Measurements from ENCODE around the gene LRP8.

Gene LRP8

DNA sequence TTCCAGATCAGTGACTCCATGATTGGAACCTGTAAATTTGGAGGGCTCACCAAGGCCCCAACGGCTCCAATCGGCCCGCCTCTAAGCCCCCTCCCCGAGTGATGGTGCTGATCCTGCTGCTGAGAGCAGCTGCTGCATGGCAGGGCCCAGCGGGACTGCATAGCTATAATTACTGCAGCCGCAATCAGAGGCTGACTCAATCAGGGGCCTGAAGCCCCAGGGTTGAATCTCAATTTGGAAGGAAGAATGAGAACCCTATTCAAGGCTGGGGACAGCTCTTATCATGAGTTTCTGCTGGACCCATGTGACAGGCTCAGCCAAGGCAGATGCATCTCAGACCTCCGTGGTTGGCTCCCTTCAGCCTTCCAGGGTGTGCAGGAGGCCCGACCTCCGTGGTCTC is 46.7 kb downstream of the LRP8 start:
- Histone ChIP-seq H3K27me3 (ENCODE audit: low read depth, low read length) (no peaks in the 10 kb centered on the region), H3K36me3 (replicated peaks; ENCODE audit: low read depth, low read length) (peaks cover 16% of the 10 kb centered on the region), H3K79me2 (ENCODE audit: low read length) (no peaks in the 10 kb centered on the region), H4K20me1 (ENCODE audit: insufficient read depth, low read length) (no peaks in the 10 kb centered on the region), H3K4me2 (ENCODE audit: low read length) (no peak overlapping the region), H3K4me3 (ENCODE audit: low read length) (no peak overlapping the region), H3K9me3 (ENCODE audit: insufficient read depth, low read length) (no peaks in the 10 kb centered on the region), H2AFZ (ENCODE audit: low read depth, low read length) (no peak overlapping the region), H3K27ac (ENCODE audit: low read length) (no peak overlapping the region), H3K4me1 (ENCODE audit: low read length) (no peaks in the 10 kb centered on the region), H3K9ac (ENCODE audit: low read length) (no peak overlapping the region)
- TF ChIP-seq CTCF (IDR thresholded peaks at IDR 0.05; ENCODE audit: low read depth, low read length) (no peak), EZH2phosphoT487 (IDR thresholded peaks at IDR 0.05; ENCODE audit: low read depth) (no peak)

DNA sequence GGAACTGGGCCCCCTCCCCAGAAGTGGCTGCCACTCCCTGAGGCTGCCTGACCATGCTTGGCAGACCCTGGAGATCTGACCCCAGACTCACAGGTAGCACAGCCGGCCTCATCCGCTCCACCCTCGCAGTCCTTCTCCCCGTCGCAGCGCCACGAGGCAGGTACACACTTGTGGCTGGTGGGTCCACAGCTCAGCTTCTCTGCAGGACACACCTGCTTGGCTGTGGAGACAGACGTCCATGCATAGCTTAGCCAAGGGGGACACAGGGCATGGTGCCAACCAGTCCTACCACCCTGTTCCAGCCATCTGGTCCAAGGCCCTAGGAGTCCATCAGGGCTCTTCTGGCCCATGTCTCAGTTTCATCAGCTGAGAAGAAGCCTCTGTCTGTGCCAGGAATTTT is 47.4 kb downstream of the LRP8 start:
- no peak for TF ChIP-seq CTCF (IDR thresholded peaks at IDR 0.05; ENCODE audit: low read depth, low read length)
- Histone ChIP-seq H2AFZ (ENCODE audit: low read depth, low read length) (no peak overlapping the region), H3K4me1 (ENCODE audit: low read length) (no peaks in the 10 kb centered on the region)

DNA sequence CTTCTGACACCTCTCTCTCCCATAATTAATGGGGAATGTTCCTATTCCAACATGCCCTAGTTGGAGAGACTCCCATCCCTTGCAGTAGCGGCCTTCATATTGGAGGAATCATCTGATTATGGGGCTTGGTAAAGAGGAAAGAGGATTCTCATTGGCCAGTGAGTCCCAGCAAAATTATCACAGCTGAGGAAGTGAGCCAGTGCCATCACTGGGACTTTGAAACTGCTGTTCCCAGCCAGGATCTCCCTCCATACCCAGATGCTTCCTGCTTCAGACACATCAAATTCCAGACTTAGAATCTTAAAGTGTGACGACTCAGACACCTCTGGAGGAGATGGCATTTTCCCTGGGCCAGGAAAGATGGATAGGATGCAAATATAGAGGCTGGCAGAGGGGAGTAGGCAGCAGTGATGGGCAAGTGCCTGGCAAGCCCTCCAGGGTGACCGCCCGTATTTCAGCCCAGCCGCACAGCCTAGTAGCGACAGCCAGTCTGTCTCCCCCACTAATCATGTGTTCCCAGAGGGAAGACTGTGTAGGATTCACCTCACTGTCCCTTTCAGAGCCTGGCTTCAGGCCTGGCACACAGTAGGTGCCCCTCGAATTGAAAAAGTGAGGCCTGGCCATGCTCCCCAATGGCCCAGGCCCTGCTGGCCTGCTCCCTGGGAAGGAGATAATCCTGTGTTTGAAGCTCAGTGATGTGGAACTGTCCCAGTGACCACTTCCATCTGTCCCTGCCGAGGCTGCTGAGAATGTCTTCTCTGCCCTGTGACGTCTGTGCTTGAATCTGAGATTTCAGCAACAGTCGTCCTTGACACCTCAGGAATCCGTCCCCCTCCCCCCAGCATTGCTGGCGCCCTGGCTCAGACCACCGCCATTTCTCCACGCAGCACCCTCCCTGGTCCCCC is 48.3 kb downstream of the LRP8 start:
- H3K4me2 ChIP-seq (ENCODE audit: low read length) = no peak overlapping the region
- TF ChIP-seq EZH2phosphoT487 (IDR thresholded peaks at IDR 0.05; ENCODE audit: low read depth) (no peak), CTCF (IDR thresholded peaks at IDR 0.05; ENCODE audit: low read depth, low read length) (no peak)
- no peaks in the 10 kb centered on the region for H3K9me3 ChIP-seq (ENCODE audit: insufficient read depth, low read length)
- H3K9ac ChIP-seq (ENCODE audit: low read length) = no peak overlapping the region
- no peaks in the 10 kb centered on the region for H3K4me1 ChIP-seq (ENCODE audit: low read length)
- H3K36me3 ChIP-seq (replicated peaks; ENCODE audit: low read depth, low read length) = peaks cover 9% of the 10 kb centered on the region
- H2AFZ ChIP-seq (ENCODE audit: low read depth, low read length) = no peak overlapping the region
- no peak overlapping the region for H3K4me3 ChIP-seq (ENCODE audit: low read length)
- no peaks in the 10 kb centered on the region for H4K20me1 ChIP-seq (ENCODE audit: insufficient read depth, low read length)
- H3K79me2 ChIP-seq (ENCODE audit: low read length) = no peaks in the 10 kb centered on the region
- H3K27ac ChIP-seq (ENCODE audit: low read length) = no peak overlapping the region
- no peaks in the 10 kb centered on the region for H3K27me3 ChIP-seq (ENCODE audit: low read depth, low read length)

More for the DNA sequence above, 47.4 kb downstream of the LRP8 start:
- H4K20me1 ChIP-seq (ENCODE audit: insufficient read depth, low read length) = no peaks in the 10 kb centered on the region
- H3K36me3 ChIP-seq (replicated peaks; ENCODE audit: low read depth, low read length) = peaks cover 16% of the 10 kb centered on the region
- H3K4me3 ChIP-seq (ENCODE audit: low read length) = no peak overlapping the region
- H3K27me3 ChIP-seq (ENCODE audit: low read depth, low read length) = no peaks in the 10 kb centered on the region
- H3K9me3 ChIP-seq (ENCODE audit: insufficient read depth, low read length) = no peaks in the 10 kb centered on the region
- no peak overlapping the region for H3K27ac ChIP-seq (ENCODE audit: low read length)
- H3K9ac ChIP-seq (ENCODE audit: low read length) = no peak overlapping the region
- no peak overlapping the region for H3K4me2 ChIP-seq (ENCODE audit: low read length)
- H3K79me2 ChIP-seq (ENCODE audit: low read length) = no peaks in the 10 kb centered on the region

DNA sequence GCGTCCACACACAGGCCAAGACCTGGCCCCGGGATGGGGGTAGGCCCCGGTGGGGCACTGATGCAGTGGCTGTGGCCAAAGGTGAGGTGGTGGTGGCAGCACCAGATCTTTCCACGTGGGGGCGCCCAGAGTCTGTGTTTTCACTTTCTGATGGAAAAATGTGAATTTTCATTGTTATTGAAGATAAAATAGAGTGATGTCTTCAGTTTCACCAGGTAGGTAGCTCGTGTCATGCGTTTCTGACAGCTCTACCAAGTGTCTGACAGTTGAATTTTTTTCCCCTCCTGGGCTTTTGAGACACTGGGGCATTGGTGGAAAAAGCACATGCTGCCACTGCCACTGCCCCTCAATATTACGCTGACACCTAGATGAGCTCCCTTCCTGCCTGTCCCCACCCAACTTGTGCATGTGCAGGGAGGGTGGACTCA is 49.6 kb downstream of the LRP8 start:
- no peak overlapping the region for H2AFZ ChIP-seq (ENCODE audit: low read depth, low read length)
- TF ChIP-seq EZH2phosphoT487 (IDR thresholded peaks at IDR 0.05; ENCODE audit: low read depth) (no peak), CTCF (IDR thresholded peaks at IDR 0.05; ENCODE audit: low read depth, low read length) (peak; percentile 83)
- no peaks in the 10 kb centered on the region for H3K4me1 ChIP-seq (ENCODE audit: low read length)
- no peak overlapping the region for H3K27ac ChIP-seq (ENCODE audit: low read length)
- peaks cover 8% of the 10 kb centered on the region for H3K36me3 ChIP-seq (replicated peaks; ENCODE audit: low read depth, low read length)
- H4K20me1 ChIP-seq (ENCODE audit: insufficient read depth, low read length) = no peaks in the 10 kb centered on the region
- no peaks in the 10 kb centered on the region for H3K9me3 ChIP-seq (ENCODE audit: insufficient read depth, low read length)
- H3K4me3 ChIP-seq (ENCODE audit: low read length) = no peak overlapping the region
- H3K79me2 ChIP-seq (ENCODE audit: low read length) = no peaks in the 10 kb centered on the region
- no peak overlapping the region for H3K9ac ChIP-seq (ENCODE audit: low read length)
- H3K4me2 ChIP-seq (ENCODE audit: low read length) = no peak overlapping the region
- H3K27me3 ChIP-seq (ENCODE audit: low read depth, low read length) = no peaks in the 10 kb centered on the region
